ENCODE measurements around the gene NHSL1.

- TF ChIP-seq, protein P1, sequence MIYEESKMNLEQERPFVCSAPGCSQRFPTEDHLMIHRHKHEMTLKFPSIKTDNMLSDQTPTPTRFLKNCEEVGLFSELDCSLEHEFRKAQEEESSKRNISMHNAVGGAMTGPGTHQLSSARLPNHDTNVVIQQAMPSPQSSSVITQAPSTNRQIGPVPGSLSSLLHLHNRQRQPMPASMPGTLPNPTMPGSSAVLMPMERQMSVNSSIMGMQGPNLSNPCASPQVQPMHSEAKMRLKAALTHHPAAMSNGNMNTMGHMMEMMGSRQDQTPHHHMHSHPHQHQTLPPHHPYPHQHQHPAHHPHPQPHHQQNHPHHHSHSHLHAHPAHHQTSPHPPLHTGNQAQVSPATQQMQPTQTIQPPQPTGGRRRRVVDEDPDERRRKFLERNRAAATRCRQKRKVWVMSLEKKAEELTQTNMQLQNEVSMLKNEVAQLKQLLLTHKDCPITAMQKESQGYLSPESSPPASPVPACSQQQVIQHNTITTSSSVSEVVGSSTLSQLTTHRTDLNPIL (CRISPR knock-in tag; IDR thresholded peaks at IDR 0.05; ENCODE audit: low read depth): no peak
- TF ChIP-seq ZFP30 (CRISPR knock-in tag; IDR thresholded peaks at IDR 0.05): no peak
- TF ChIP-seq ZNF565 (CRISPR knock-in tag; conservative IDR thresholded peaks at IDR 0.05; ENCODE audit: low read depth): no peak
- no peak for TF ChIP-seq CSDC2 (CRISPR knock-in tag; IDR thresholded peaks at IDR 0.05)
- no peak for TF ChIP-seq TOX (CRISPR knock-in tag; IDR thresholded peaks at IDR 0.05; ENCODE audit: borderline replicate concordance)
- TF ChIP-seq, protein P2, sequence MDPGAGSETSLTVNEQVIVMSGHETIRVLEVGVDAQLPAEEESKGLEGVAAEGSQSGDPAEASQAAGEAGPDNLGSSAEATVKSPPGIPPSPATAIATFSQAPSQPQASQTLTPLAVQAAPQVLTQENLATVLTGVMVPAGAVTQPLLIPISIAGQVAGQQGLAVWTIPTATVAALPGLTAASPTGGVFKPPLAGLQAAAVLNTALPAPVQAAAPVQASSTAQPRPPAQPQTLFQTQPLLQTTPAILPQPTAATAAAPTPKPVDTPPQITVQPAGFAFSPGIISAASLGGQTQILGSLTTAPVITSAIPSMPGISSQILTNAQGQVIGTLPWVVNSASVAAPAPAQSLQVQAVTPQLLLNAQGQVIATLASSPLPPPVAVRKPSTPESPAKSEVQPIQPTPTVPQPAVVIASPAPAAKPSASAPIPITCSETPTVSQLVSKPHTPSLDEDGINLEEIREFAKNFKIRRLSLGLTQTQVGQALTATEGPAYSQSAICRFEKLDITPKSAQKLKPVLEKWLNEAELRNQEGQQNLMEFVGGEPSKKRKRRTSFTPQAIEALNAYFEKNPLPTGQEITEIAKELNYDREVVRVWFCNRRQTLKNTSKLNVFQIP (CRISPR knock-in tag; IDR thresholded peaks at IDR 0.05; ENCODE audit: borderline replicate concordance, low read depth): no peak
- no peak for TF ChIP-seq TCF4 (CRISPR knock-in tag; IDR thresholded peaks at IDR 0.05; ENCODE audit: borderline replicate concordance)
- TF ChIP-seq, protein P3, sequence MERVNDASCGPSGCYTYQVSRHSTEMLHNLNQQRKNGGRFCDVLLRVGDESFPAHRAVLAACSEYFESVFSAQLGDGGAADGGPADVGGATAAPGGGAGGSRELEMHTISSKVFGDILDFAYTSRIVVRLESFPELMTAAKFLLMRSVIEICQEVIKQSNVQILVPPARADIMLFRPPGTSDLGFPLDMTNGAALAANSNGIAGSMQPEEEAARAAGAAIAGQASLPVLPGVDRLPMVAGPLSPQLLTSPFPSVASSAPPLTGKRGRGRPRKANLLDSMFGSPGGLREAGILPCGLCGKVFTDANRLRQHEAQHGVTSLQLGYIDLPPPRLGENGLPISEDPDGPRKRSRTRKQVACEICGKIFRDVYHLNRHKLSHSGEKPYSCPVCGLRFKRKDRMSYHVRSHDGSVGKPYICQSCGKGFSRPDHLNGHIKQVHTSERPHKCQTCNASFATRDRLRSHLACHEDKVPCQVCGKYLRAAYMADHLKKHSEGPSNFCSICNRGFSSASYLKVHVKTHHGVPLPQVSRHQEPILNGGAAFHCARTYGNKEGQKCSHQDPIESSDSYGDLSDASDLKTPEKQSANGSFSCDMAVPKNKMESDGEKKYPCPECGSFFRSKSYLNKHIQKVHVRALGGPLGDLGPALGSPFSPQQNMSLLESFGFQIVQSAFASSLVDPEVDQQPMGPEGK (CRISPR knock-in tag; IDR thresholded peaks at IDR 0.05; ENCODE audit: borderline replicate concordance): no peak
- TF ChIP-seq ZFP3 (CRISPR knock-in tag; IDR thresholded peaks at IDR 0.05): no peak
- no peak for TF ChIP-seq ZNF8 (CRISPR knock-in tag; IDR thresholded peaks at IDR 0.05)
Measured at GRCh38 chr6:138487102-138487604, 12.1 kb downstream of the NHSL1 start.

Measured in SK-N-SH treated with all-trans-retinoic acid at 6 μM for 48 hours (cell line).